ENCODE measurements around the gene PUDP. TPM values are rescaled to one million over a fixed set of nuclear protein-coding genes. Genes with fewer than 3 reads are reported as not detected.
"Not testable (repeated sequence)": the region's sequence is repeated elsewhere in the genome, so short reads cannot be mapped to it uniquely, and the experiment has no call there.

Gene PUDP
- total RNA-seq, 4 donors from 2014 or later: 7.2 to 31.2 (median 22.8) TPM

DNA sequence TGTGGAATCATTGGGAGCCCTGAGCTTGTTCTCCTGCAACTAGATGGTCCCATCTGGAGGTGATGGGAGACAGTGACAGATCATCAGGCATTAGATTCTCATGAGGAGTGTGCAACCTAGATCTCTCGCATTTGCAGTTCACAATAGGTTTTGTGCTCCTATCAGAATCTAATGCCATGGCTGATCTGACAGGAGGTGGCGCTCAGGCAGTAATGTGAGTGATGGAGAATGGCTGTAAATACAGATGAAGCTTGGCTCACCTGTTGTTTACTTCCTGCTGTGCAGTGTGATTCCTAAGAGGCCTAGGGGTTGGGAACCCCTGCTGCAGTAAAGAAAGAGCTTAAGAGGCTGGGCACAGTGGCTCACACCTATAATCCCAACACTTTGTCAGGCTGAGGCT lies 42.2 kb upstream of the PUDP start:
- ATAC-seq: no peak
- no peaks in the 10 kb centered on the region for H3K4me1 ChIP-seq
- H3K27ac ChIP-seq: no peak overlapping the region
- no peaks in the 10 kb centered on the region for H3K9me3 ChIP-seq
- intact Hi-C loops (cut with DNase I; ENCODE audit: low total_unique reads): no loop called here
- H3K36me3 ChIP-seq: peaks cover 0 to 5% of the 10 kb centered on the region in 2 donors
- no peak overlapping the region for H3K4me3 ChIP-seq
- no peak for DNase-seq
- TF ChIP-seq, protein P1, sequence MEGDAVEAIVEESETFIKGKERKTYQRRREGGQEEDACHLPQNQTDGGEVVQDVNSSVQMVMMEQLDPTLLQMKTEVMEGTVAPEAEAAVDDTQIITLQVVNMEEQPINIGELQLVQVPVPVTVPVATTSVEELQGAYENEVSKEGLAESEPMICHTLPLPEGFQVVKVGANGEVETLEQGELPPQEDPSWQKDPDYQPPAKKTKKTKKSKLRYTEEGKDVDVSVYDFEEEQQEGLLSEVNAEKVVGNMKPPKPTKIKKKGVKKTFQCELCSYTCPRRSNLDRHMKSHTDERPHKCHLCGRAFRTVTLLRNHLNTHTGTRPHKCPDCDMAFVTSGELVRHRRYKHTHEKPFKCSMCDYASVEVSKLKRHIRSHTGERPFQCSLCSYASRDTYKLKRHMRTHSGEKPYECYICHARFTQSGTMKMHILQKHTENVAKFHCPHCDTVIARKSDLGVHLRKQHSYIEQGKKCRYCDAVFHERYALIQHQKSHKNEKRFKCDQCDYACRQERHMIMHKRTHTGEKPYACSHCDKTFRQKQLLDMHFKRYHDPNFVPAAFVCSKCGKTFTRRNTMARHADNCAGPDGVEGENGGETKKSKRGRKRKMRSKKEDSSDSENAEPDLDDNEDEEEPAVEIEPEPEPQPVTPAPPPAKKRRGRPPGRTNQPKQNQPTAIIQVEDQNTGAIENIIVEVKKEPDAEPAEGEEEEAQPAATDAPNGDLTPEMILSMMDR (IDR thresholded peaks at IDR 0.05 in 4 of 5, conservative IDR thresholded peaks at IDR 0.05 in 1 of 5): no peak
- no peak for TF ChIP-seq POLR2A (IDR thresholded peaks at IDR 0.05)
- in situ Hi-C loops (cut with MboI; ENCODE audit: low sequenced_read_pairs in 4 of 4): no loop called here
- H3K27me3 ChIP-seq: no peaks in the 10 kb centered on the region

DNA sequence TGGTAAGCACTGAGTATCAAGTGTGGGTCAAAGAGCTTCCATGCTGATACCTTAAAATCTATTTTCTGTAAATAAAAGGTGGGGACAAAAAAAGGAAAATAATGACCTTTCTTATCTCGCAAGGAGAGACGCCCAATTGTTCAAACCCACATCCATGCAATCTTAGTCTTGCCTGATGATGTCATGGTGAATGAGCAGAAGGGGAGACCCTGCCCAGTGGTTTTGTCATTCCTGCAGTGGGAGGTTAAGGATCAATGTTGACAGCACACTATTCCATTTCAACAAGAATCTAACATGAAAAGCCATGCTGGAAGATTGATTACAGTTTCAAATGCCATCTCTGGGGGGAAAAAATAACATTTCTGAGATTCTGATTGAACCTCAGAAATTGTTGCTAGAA lies 40.7 kb upstream of the PUDP start:
- DNase-seq (no peak), ATAC-seq (no peak)
- H3K36me3 ChIP-seq: no peaks in the 10 kb centered on the region
- H3K27ac ChIP-seq: no peak overlapping the region
- H3K9me3 ChIP-seq: no peaks in the 10 kb centered on the region
- intact Hi-C loops (cut with DNase I; ENCODE audit: low total_unique reads): no loop called here
- in situ Hi-C loops (cut with MboI; ENCODE audit: low sequenced_read_pairs in 4 of 4): no loop called here
- H3K27me3 ChIP-seq: no peaks in the 10 kb centered on the region
- TF ChIP-seq POLR2A (IDR thresholded peaks at IDR 0.05): no peak
- TF ChIP-seq, protein P1 (IDR thresholded peaks at IDR 0.05 in 4 of 5, conservative IDR thresholded peaks at IDR 0.05 in 1 of 5): no peak
- H3K4me1 ChIP-seq: no peaks in the 10 kb centered on the region
- no peak overlapping the region for H3K4me3 ChIP-seq

DNA sequence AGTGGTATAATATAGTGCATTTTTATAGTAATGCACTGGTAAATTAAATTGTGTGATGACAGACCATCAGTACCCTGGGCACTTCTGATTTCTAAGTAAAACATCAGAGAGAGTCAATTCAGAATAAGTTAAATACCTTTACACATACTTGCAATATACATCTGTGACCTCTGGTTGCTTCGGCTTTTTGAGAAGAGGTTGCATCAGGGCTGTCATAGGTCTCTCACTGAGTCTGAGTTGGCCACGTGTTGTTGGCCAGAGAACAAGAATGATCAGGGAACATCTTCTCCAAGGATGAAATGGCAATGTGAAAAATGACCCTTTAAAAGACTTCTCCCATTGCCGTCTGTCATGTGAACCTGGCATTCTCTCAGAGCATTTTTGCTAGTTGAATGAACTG lies 36.9 kb upstream of the PUDP start:
- no peaks in the 10 kb centered on the region for H3K27me3 ChIP-seq
- no peaks in the 10 kb centered on the region for H3K36me3 ChIP-seq
- in situ Hi-C loops (cut with MboI; ENCODE audit: low sequenced_read_pairs in 4 of 4) (no loop called here), intact Hi-C loops (cut with DNase I; ENCODE audit: low total_unique reads) (no loop called here)
- no peaks in the 10 kb centered on the region for H3K4me1 ChIP-seq
- no peaks in the 10 kb centered on the region for H3K9me3 ChIP-seq
- no peak overlapping the region for H3K4me3 ChIP-seq
- TF ChIP-seq, protein P1 (IDR thresholded peaks at IDR 0.05 in 4 of 5, conservative IDR thresholded peaks at IDR 0.05 in 1 of 5): no peak
- TF ChIP-seq POLR2A (IDR thresholded peaks at IDR 0.05): no peak
- ATAC-seq: no peak
- DNase-seq: no peak
- H3K27ac ChIP-seq: no peak overlapping the region

DNA sequence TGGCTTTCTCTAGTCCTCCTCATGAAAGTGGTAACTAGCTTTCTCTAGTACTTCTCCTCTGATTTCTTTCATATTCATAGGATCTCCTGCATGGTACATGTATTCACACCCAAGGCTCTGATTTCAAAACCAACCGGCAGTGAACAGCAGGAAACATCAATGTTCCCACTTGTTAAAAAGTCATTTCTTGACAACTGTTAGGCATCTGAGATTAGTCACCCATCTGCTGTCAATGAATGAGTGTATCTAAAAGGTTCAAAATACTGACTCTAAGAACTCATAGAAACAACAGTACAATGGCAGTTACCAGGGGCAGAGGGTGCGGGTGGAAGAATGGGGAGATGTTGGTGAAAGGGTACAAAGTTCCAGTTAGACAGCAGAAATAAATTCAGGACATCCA lies 31.5 kb upstream of the PUDP start:
- no peak for DNase-seq
- TF ChIP-seq, protein P1 (IDR thresholded peaks at IDR 0.05 in 4 of 5, conservative IDR thresholded peaks at IDR 0.05 in 1 of 5): no peak
- TF ChIP-seq POLR2A (IDR thresholded peaks at IDR 0.05): no peak
- no peaks in the 10 kb centered on the region for H3K36me3 ChIP-seq
- H3K27ac ChIP-seq: no peak overlapping the region
- no peak for ATAC-seq
- in situ Hi-C loops (cut with MboI; ENCODE audit: low sequenced_read_pairs in 4 of 4): no loop called here
- no peaks in the 10 kb centered on the region for H3K4me1 ChIP-seq
- no peaks in the 10 kb centered on the region for H3K27me3 ChIP-seq
- intact Hi-C loops (cut with DNase I; ENCODE audit: low total_unique reads): no loop called here
- no peaks in the 10 kb centered on the region for H3K9me3 ChIP-seq
- H3K4me3 ChIP-seq: no peak overlapping the region

DNA sequence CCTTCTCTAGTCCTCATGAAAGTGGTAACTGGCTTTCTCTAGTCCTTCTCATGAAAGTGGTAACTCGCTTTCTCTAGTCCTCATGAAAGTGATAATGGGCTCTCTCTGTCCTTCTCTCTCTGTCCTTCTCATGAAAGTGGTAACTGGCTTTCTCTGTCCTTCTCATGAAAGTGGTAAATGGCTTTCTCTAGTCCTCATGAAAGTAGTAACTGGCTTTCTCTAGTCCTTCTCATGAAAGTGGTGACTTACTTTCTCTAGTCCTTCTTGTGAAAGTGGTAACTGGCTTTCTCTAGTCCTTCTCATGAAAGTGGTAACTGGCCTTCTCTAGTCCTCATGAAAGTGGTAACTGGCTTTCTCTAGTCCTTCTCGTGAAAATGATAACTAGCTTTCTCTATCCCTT lies 30.9 kb upstream of the PUDP start:
- H3K36me3 ChIP-seq; H3K9me3 ChIP-seq; H3K27me3 ChIP-seq; in situ Hi-C loops (cut with MboI; ENCODE audit: low sequenced_read_pairs in 4 of 4); H3K27ac ChIP-seq; intact Hi-C loops (cut with DNase I; ENCODE audit: low total_unique reads); H3K4me3 ChIP-seq; ATAC-seq; H3K4me1 ChIP-seq; DNase-seq: not testable (repeated sequence)

Measured in gastrocnemius medialis (tissue), 4 donors.